NOMO-1 treated with dmso at 0.1 percent for 144 hours (cell line): ENCODE measurements around the gene CTSE.
A peak's percentile ranks its signal among the peaks of the same experiment; 100 is the strongest.
"Not testable (repeated sequence)": the region's sequence is repeated elsewhere in the genome, so short reads cannot be mapped to it uniquely, and the experiment has no call there.

ENCODE experiments used
- DNase-seq: peaks from one replicate; lab custom pipeline; 2025; ENCODE audit not compliant: unreplicated experiment; lab: John Stamatoyannopoulos, UW

CTSE gene

GRCh38 chr1:206020393-206021007, 3.2 kb downstream of the CTSE start:
- no peak for DNase-seq

DNA sequence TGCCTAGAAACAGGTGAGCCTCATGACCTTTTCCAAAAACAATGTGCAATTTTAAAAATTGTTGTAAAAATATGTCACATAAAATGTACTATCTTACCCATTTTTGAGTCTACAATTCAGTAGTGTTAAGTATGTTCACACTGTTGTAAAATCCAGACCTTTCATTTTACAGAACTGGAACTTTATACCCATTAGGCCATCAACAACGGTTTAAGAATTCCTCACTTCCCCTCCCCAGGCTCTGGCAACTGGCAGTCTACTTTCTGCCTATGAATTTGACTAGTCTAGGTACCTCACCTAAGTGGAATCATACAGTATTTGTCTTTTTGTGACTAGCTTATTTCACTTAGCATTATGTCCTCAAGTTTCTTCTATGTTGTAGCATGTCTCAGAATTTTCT, 8.6 kb downstream of the CTSE start:
- DNase-seq, result no peak

DNA sequence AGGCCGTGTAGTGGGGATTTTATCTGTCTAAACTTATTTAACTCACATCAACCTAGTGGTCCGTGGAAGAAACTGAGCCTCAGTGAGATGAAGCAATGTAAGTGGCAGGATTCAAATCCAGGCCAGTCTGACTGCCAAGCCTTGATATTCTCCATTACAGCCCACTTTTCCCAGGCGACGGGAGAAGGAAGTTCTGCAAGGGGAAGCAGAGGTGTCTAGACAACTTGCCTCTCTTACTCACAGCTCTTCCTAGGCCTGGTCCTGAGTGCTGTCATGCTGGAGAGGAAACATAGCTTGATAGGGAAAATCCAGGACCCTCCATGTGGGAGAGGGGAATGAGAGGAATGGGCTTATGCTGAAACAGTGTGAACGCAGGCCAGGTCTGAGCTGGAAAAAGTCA, 9.1 kb downstream of the CTSE start:
- no peak for DNase-seq

GRCh38 chr1:206013026-206013795, 10.5 kb downstream of the CTSE start:
- no peak for DNase-seq

DNA sequence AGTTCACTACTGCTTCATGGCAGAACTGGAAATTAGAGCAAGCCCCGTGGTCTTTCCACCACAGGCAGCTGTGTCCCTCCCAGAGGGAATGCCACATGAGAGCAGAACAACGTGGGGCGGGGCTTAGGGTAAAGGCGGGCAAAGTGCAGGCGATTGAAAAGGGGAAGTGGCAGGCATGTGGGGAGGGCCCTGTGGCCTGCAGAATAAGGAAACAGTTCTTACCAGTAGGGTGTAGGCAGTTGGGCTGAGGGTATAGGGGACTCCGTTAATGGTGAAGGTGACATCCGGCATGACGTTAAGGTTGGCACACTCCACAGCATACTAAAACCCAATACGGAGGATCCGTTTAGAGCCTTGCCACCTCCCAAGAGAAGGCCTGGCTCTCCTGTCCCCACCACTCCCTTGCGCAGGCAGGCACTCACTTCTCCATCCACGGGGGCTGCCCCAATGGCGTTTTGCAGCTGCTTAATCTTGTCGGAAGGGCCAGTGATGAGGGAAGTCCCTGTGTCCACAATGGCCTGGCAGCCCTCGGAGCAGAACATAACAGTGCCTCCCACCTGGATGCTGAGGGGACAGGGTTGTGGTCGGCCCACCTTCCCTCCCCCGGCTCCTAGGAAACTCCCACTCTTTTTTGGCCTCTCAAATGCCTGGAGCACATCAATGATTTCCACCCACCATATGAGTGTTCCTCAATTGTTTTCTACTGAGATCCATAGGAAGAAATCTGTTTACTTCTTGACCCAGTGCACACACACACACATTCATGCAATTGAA, 11.4 kb downstream of the CTSE start:
- peak; percentile 98 for DNase-seq

- no peak for DNase-seq
These were observed 12.6 kb downstream of the CTSE start for GRCh38 chr1:206011057-206011456.

GRCh38 chr1:206010060-206010459, 13.6 kb downstream of the CTSE start:
- DNase-seq, result no peak

- no peak for DNase-seq
These were observed 16.7 kb downstream of the CTSE start for GRCh38 chr1:206006946-206007345.

DNA sequence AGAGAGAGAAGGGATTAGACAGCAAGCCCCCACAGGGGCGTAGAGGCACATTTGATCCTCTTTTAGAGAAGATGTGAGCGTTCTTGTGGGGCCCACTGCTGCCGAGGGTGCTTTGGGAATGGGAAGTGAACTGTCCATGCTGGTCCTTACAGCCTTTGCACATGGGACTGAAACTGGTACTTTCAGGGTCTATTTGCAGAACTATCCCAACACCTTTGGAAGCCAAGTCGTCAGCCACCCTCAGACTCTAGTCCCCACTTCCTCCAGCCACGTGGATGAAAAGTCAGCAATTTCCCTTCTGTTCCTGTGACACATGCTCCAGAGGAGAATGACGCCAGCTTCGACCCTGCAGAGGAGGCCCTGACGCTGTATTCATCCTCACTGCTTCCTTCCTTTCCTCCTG, 17.9 kb downstream of the CTSE start:
- no peak for DNase-seq

DNA sequence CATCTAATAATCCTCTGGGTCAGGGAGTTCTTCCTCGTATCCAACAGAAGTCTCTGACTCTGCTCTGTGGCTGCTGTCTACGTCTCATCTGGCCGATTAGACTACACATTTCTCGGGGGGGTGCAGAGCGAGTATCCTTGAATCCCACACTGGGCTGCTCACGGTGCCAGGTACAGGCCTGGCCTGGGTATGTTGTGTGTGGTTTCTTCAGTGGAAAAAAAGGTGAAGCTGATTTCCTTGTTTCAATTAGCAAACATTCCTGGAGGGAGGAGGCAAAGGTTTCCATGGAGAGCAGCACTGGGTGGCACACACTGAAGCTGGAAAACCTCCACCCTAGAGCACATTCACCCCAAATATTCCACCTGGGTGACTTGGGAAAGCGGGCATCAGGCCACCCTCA, 18.5 kb downstream of the CTSE start:
- DNase-seq, result no peak

- DNase-seq, result no peak
These were observed 18.9 kb downstream of the CTSE start for GRCh38 chr1:206004826-206005225.

GRCh38 chr1:206003854-206004800, 19.6 kb downstream of the CTSE start:
- DNase-seq, result no peak

- DNase-seq, result peak; percentile 51
These were observed 20.6 kb downstream of the CTSE start, which contains the start of gene RAB7B for GRCh38 chr1:206002871-206003801. Gene RAB7B (minus strand): TSS chr1:206003395. CDS start chr1:205994135, 9,260 bp downstream.

DNA sequence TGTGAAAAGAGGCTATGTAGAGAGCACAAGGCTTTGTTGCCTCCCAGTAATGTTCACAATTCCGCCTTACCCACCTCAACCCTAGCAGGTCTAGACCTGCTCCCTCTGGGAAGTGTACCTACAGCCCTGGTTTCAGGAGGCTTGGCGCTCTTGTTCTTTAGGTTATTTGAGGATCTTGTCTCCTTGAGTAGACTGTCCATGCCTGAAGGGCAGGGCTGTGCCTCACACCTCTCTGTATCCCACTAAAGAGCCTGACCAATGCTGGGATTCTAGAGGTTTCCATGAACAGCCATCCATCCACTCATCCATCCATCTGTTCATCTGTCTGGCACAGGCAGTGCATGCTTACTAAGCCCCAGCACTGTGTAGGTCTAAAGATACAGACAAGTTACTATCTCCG, 21.5 kb downstream of the CTSE start:
- DNase-seq, result no peak

- DNase-seq, result peak; percentile 59
These were observed 22.2 kb downstream of the CTSE start for GRCh38 chr1:206001476-206001888.

GRCh38 chr1:206000641-206001339, 22.9 kb downstream of the CTSE start:
- no peak for DNase-seq

DNA sequence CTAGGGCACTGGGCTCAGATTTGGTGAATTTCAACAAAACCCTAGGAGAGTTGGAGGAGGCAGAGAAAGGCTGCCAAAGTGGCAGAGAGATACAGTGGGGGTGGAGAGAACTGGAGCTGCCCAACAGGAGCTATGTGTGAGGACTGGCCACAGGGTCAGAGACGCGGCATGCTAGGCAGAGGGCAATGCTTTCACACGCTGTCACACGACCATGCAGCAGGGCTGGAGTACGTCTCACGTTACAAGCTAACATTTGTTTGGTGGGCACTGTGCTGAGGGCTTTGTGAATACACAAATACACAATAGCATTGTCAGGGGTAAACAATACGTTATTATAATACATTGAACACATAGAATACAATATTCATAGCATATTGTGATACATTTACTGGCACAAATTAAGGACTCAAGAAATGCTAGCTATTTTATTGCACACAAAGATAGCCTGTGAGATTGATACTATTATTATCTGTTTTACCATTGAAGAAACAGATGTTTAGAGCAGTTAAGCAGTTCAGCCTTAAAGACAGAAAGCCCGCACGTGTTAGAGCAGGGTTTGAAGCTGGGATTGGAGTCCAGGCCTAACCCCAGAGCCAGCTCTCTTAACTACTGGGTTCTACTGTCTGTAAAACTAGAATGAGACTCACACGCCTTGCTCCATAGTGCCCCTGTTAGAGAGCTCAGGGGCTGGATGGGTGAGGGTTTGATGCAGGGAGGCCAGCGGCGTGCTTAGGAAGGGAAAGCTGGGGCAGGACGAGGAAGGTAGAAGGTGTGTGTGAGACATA, 25.0 kb downstream of the CTSE start:
- DNase-seq, result no peak

DNA sequence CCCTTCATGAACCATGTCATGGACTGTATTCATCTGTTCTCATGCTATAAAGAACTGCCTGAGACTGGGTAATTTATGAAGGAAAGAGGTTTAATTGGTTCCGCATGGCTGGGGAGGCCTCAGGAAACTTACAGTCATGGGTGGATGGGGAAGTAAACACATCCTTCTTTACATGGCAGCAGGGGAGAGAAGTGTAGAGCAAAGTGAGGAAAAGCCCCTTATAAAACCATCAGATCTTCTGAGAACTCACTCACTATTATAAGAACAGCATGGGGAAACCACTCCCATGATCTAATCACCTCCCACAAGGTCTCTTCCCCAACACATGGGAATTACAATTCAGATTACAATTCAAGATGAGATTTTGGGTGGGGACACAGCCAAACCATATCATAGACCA, 27.1 kb downstream of the CTSE start:
- not testable (repeated sequence) for DNase-seq
